ENCODE measurements around the gene ENOX1. TPM values are rescaled to one million over a fixed set of nuclear protein-coding genes. Genes with fewer than 3 reads are reported as not detected.
"Not testable (repeated sequence)": the region's sequence is repeated elsewhere in the genome, so short reads cannot be mapped to it uniquely, and the experiment has no call there.

Gene ENOX1
- total RNA-seq, 2 donors from 2014 or later = 0.78 to 4.3 TPM

- no peak overlapping the region for H3K4me3 ChIP-seq
- no peaks in the 10 kb centered on the region for H3K27me3 ChIP-seq
- H3K27ac ChIP-seq = no peak overlapping the region
- H3K36me3 ChIP-seq (replicated peaks in 1 of 2; ENCODE audit: insufficient read depth in 1 of 2, low read depth in 2 of 2) = no peaks in the 10 kb centered on the region
- WGBS, 2 donors = 90 to 95% methylated on average over 3 of the region's 3 CpGs
- H3K9me3 ChIP-seq = no peaks in the 10 kb centered on the region
- TF ChIP-seq POLR2A (IDR thresholded peaks at IDR 0.05) = no peak
- intact Hi-C loops (cut with DNase I) = no loop called here
- no peaks in the 10 kb centered on the region for H3K4me1 ChIP-seq
- ATAC-seq (no peak), DNase-seq (no peak)
These were observed 432.4 kb downstream of the ENOX1 start for GRCh38 chr13:43354153-43354945.

- H3K27me3 ChIP-seq = no peaks in the 10 kb centered on the region
- no peak for TF ChIP-seq CTCF (IDR thresholded peaks at IDR 0.05)
- TF ChIP-seq POLR2A (IDR thresholded peaks at IDR 0.05) = no peak
- no peak overlapping the region for H3K4me3 ChIP-seq
- DNase-seq (no peak), ATAC-seq (no peak)
- H3K27ac ChIP-seq = no peak overlapping the region
- 92 to 98% methylated on average over 4 of the region's 4 CpGs for WGBS, 2 donors
- intact Hi-C loops (cut with DNase I) = no loop called here
- H3K36me3 ChIP-seq (replicated peaks in 1 of 2; ENCODE audit: insufficient read depth in 1 of 2, low read depth in 2 of 2) = no peaks in the 10 kb centered on the region
- no peaks in the 10 kb centered on the region for H3K4me1 ChIP-seq
- no peaks in the 10 kb centered on the region for H3K9me3 ChIP-seq
These were observed 433.1 kb downstream of the ENOX1 start for GRCh38 chr13:43353631-43354030.

- H3K4me3 ChIP-seq; H3K4me1 ChIP-seq; intact Hi-C loops (cut with DNase I); H3K9me3 ChIP-seq; H3K36me3 ChIP-seq (replicated peaks in 1 of 2; ENCODE audit: insufficient read depth in 1 of 2, low read depth in 2 of 2); DNase-seq; H3K27ac ChIP-seq; H3K27me3 ChIP-seq; ATAC-seq: not testable (repeated sequence)
- WGBS, 2 donors = 52 to 53% methylated on average over 1 to 2 of the region's 3 CpGs
These were observed 435.2 kb downstream of the ENOX1 start for GRCh38 chr13:43351612-43352011.

GRCh38 chr13:43348397-43348796, 438.4 kb downstream of the ENOX1 start:
- Histone ChIP-seq H3K36me3 (replicated peaks in 1 of 2; ENCODE audit: insufficient read depth in 1 of 2, low read depth in 2 of 2) (no peaks in the 10 kb centered on the region), H3K9me3 (no peaks in the 10 kb centered on the region), H3K4me3 (no peak overlapping the region), H3K27ac (no peak overlapping the region), H3K4me1 (no peaks in the 10 kb centered on the region), H3K27me3 (no peaks in the 10 kb centered on the region)
- ATAC-seq (no peak), DNase-seq (no peak)
- WGBS, 2 donors = 76 to 77% methylated on average over 4 of the region's 4 CpGs
- intact Hi-C loops (cut with DNase I) = no loop called here
- TF ChIP-seq POLR2A (IDR thresholded peaks at IDR 0.05) = no peak
- TF ChIP-seq CTCF (IDR thresholded peaks at IDR 0.05) = no peak

GRCh38 chr13:43347877-43348276, 438.9 kb downstream of the ENOX1 start:
- ATAC-seq = no peak
- TF ChIP-seq CTCF (IDR thresholded peaks at IDR 0.05) = no peak
- TF ChIP-seq POLR2A (IDR thresholded peaks at IDR 0.05) = no peak
- intact Hi-C loops (cut with DNase I) = no loop called here
- H3K27me3 ChIP-seq = no peaks in the 10 kb centered on the region
- H3K4me1 ChIP-seq = no peaks in the 10 kb centered on the region
- whole genome bisulfite sequencing, 2 donors = 76 to 80% methylated on average over 10 of the region's 10 CpGs
- no peak overlapping the region for H3K4me3 ChIP-seq
- no peak for DNase-seq
- no peak overlapping the region for H3K27ac ChIP-seq
- H3K9me3 ChIP-seq = no peaks in the 10 kb centered on the region
- no peaks in the 10 kb centered on the region for H3K36me3 ChIP-seq (replicated peaks in 1 of 2; ENCODE audit: insufficient read depth in 1 of 2, low read depth in 2 of 2)

GRCh38 chr13:43346427-43346826, 440.3 kb downstream of the ENOX1 start:
- DNase-seq = no peak
- no peak overlapping the region for H3K27ac ChIP-seq
- H3K4me1 ChIP-seq = no peaks in the 10 kb centered on the region
- TF ChIP-seq POLR2A (IDR thresholded peaks at IDR 0.05) (no peak), CTCF (IDR thresholded peaks at IDR 0.05) (no peak)
- 44 to 46% methylated on average over 4 of the region's 4 CpGs for WGBS, 2 donors
- ATAC-seq = no peak
- no peaks in the 10 kb centered on the region for H3K27me3 ChIP-seq
- intact Hi-C loops (cut with DNase I) = no loop called here
- H3K4me3 ChIP-seq = no peak overlapping the region
- H3K36me3 ChIP-seq (replicated peaks in 1 of 2; ENCODE audit: insufficient read depth in 1 of 2, low read depth in 2 of 2) = no peaks in the 10 kb centered on the region
- H3K9me3 ChIP-seq = no peaks in the 10 kb centered on the region
